ENCODE data around the gene NDUFV1. TPM values are rescaled to one million over a fixed set of nuclear protein-coding genes. Genes with fewer than 3 reads are reported as not detected.

NDUFV1 gene
- polyA plus RNA-seq, 1 of the 3 experiments (the other 2 are of a cell fraction) = 278 TPM

DNA sequence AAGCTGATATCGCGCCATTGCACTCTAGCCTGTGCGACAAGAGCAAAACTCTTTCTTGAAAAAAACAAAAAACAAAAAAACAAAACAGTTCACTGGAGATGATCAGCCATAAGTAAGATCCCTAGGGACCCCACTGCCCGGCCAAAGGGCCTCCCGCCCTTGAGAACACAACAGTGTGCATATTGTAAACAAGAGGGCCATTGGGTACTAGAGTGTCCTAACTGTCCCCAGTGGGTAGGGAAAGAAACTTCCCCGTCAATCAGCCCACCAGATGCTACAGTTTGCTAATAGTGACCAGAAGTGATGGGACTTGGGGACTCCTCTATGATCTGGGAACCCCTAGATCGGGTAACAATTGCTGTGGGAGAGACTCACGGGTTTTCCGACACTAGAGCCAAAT, 47.5 kb downstream of the NDUFV1 start:
- Histone ChIP-seq H3K4me2 (no peak overlapping the region), H4K20me1 (ENCODE audit: insufficient read depth) (no peaks in the 10 kb centered on the region), H3K36me3 (replicated peaks in 1 of 2; ENCODE audit: control insufficient read depth in 1 of 2, insufficient read depth in 2 of 2, low read length in 1 of 2) (no peaks in the 10 kb centered on the region), H3K9me3 (no peaks in the 10 kb centered on the region), H3K9me2 (no peaks in the 10 kb centered on the region), H3K9ac (no peak overlapping the region), H3K4me3 (ENCODE audit: low read depth in 2 of 2, low read length in 1 of 2) (no peak overlapping the region), H3K27me3 (ENCODE audit: insufficient read depth) (no peaks in the 10 kb centered on the region), H3F3A (replicated peaks; ENCODE audit: insufficient read depth) (no peaks in the 10 kb centered on the region), H3K4me1 (ENCODE audit: control insufficient read depth in 1 of 2, insufficient read depth in 2 of 2, low read depth in 1 of 2, low read length in 1 of 2) (no peaks in the 10 kb centered on the region; a peak in 2 of 4 replicates), H3K27ac (ENCODE audit: low read depth in 2 of 2, low read length in 1 of 2) (no peak overlapping the region), H2AFZ (ENCODE audit: low read depth) (no peak overlapping the region), H3K79me2 (ENCODE audit: insufficient read depth) (no peaks in the 10 kb centered on the region)
- POLR2A ChIA-PET = interaction anchor here (0.6 kb wide), 1 partner anchor 24 kb away, joined by 3 read pairs; no protein-coding TSS in a partner anchor
- 55% methylated on average over 9 of the region's 9 CpGs for WGBS (ENCODE audit: low lambda C conversion rate)
- CTCF ChIA-PET = interaction anchor here (21.6 kb wide), 1 partner anchor 19 kb away, joined by 308 read pairs; the partner anchor contains the start of genes NUDT8 and TBX10
- TF ChIP-seq FOXJ3 (CRISPR knock-in tag; IDR thresholded peaks at IDR 0.05) (no peak), TCF12 (IDR thresholded peaks at IDR 0.05) (no peak), MXI1 (IDR thresholded peaks at IDR 0.05; ENCODE audit: low read depth, low read length) (no peak), YY1 (IDR thresholded peaks at IDR 0.05; ENCODE audit: low read depth) (no peak), GABPA (IDR thresholded peaks at IDR 0.05; ENCODE audit: low read depth) (no peak), MEF2A (IDR thresholded peaks at IDR 0.05; ENCODE audit: borderline replicate concordance, low read depth) (no peak), FOSL2 (IDR thresholded peaks at IDR 0.05; ENCODE audit: borderline replicate concordance, low read depth) (no peak), RCOR1 (IDR thresholded peaks at IDR 0.05; ENCODE audit: low read length) (no peak), RXRA (IDR thresholded peaks at IDR 0.05; ENCODE audit: borderline replicate concordance, low read depth) (no peak), POLR2AphosphoS5 (IDR thresholded peaks at IDR 0.05; ENCODE audit: low read depth, low read length) (no peak), EZH2phosphoT487 (IDR thresholded peaks at IDR 0.05; ENCODE audit: borderline replicate concordance, low read depth) (no peak), RFX5 (IDR thresholded peaks at IDR 0.05; ENCODE audit: low read length) (no peak), FOXM1 (IDR thresholded peaks at IDR 0.05; ENCODE audit: low read depth) (no peak), ELF1 (IDR thresholded peaks at IDR 0.05) (no peak), JUND (IDR thresholded peaks at IDR 0.05) (no peak), GATA2 (CRISPR knock-in tag; IDR thresholded peaks at IDR 0.05) (no peak)
- TF ChIP-seq, protein P1, sequence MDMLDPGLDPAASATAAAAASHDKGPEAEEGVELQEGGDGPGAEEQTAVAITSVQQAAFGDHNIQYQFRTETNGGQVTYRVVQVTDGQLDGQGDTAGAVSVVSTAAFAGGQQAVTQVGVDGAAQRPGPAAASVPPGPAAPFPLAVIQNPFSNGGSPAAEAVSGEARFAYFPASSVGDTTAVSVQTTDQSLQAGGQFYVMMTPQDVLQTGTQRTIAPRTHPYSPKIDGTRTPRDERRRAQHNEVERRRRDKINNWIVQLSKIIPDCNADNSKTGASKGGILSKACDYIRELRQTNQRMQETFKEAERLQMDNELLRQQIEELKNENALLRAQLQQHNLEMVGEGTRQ (IDR thresholded peaks at IDR 0.05; ENCODE audit: borderline replicate concordance, low read depth, low read length) = no peak
- TF ChIP-seq, protein P2, sequence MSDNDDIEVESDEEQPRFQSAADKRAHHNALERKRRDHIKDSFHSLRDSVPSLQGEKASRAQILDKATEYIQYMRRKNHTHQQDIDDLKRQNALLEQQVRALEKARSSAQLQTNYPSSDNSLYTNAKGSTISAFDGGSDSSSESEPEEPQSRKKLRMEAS (IDR thresholded peaks at IDR 0.05; ENCODE audit: low read depth) = no peak
- TF ChIP-seq, protein P3, sequence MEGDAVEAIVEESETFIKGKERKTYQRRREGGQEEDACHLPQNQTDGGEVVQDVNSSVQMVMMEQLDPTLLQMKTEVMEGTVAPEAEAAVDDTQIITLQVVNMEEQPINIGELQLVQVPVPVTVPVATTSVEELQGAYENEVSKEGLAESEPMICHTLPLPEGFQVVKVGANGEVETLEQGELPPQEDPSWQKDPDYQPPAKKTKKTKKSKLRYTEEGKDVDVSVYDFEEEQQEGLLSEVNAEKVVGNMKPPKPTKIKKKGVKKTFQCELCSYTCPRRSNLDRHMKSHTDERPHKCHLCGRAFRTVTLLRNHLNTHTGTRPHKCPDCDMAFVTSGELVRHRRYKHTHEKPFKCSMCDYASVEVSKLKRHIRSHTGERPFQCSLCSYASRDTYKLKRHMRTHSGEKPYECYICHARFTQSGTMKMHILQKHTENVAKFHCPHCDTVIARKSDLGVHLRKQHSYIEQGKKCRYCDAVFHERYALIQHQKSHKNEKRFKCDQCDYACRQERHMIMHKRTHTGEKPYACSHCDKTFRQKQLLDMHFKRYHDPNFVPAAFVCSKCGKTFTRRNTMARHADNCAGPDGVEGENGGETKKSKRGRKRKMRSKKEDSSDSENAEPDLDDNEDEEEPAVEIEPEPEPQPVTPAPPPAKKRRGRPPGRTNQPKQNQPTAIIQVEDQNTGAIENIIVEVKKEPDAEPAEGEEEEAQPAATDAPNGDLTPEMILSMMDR (IDR thresholded peaks at IDR 0.05) = no peak
- DNase-seq = no peak
